ENCODE data around the gene PVALB.

PVALB gene

DNA sequence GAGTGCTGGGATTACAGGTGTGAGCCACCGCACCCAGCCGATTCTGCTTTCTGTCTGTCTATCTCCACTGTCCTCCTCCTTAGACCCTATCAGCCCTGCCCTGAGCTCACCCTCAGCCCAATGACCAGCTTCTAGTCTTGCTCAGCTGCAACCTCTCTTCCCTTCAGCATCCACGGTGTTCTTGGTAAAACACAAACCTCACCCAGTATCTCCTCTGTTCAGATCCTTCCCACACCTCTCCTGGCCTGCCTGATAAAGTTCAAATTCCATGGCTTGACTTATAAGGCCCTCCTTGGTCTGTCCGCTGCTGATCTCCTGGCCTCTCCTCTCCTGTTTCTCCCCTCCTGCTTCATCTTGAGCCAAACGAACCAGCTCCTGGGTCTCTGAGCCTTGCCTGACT, 29.4 kb upstream of the PVALB start:
- no peak for DNase-seq

GRCh38 chr22:36840106-36840505, 23.3 kb upstream of the PVALB start:
- DNase-seq = no peak

DNA sequence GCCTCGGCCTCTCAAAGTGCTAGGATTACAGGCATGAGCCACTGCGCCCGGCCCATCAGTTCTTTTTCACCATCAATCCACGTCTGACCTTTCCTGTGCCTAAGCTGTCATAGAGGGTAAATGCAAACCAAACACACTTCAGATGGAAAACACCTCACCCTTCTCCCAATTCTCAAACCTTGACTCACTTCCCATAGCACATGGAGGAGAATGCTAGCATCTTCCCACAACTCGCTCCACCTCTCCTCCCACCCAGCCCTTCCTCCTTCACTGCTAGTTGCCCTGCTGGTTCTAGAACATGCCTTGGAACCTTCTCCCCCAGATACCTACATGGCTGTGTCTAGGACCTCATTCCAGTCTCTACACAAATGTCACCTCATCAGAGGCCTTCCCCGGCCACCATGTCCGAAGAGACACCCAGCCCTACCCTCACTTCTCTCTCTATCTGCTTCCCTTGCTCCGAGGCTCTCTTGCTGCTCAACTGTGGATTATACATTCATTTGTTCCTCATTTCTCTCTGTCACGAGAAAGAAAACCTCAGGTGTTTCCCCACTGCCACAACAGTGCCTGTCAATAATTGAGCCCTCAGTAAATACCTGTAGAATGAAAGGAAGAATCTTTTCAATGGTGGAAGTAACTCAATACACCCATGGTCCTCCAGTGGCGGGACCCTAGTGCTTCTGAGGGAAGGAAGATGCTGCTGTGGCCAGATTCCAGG, 22.7 kb upstream of the PVALB start:
- no peak for DNase-seq

- DNase-seq = no peak
Observed at GRCh38 chr22:36838119-36839030, 21.5 kb upstream of the PVALB start.

- DNase-seq = no peak
Observed at GRCh38 chr22:36835903-36836302, 19.1 kb upstream of the PVALB start.

DNA sequence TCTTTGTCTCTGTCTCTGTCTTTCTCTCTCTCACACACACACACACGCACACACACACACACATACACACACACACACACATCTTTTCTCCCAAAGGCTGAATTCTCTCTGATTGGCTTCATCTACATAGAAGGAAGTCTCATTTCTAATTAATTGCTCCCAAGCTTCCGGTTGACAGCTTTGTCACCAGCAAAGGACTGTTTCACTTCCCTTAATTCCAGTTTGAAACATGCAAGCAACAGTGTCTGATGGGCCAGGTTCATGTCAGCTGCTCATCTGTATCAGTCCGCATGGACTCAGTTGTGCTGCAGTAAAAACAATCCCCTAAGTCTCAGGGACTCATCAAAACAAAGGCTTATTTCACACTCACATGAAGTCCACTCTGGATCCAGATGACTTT, 16.2 kb upstream of the PVALB start:
- DNase-seq = no peak

DNA sequence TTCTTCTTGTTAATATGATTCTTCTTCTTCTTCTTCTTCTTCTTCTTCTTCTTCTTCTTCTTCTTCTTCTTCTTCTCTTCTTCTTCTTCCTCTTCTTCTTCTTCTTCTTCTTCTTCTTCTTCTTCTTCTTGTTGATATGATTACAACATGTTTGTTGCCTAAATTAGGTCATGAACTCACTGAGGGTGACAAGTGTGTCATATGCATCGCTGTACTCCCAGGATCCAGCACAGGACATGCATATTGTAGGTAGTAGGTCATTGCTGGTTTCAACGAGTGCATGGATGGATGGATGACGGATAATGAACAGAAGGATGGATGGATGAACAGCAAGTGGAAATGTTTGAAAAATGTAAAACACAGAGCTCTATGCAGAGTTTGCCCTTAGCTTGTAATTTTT, 14.9 kb upstream of the PVALB start:
- no peak for DNase-seq

DNA sequence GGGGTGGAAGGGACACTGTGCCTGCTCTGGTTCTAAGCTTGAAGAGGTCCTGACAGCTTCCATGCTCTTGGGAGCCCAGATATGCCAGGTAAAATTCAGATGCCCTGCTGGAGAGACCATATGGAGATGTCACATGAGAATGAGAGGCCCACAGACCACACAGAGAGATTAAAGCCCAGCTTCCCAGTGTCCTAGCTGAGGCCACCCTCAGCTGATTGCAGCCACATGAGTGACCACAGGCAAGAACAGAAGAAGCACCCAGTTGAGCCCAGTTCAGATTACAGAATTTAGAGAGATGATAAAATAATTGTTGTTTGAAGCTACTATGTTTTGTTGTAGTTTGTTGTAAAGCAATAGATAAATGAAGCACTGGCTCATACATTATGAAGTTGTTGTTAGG, 14.4 kb upstream of the PVALB start:
- DNase-seq = no peak

DNA sequence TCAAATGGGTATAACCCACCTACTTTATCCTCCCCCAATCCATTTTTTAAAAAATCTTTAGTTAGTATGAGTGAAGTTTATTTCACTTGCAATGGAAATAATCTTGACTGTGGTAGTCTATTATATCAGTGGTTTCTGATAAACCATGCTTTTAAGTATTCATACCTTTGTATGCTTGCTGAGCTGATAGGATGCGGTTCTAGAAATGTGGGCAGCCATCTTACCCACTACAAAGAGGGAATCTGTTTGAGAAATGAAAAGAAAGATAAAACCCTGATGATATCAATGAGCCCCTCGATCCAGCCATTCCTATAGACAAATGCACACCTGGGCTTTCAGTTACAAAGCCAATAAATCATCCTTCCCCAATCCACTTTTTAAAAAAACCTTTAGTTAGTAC, 13.8 kb upstream of the PVALB start:
- DNase-seq = no peak

DNA sequence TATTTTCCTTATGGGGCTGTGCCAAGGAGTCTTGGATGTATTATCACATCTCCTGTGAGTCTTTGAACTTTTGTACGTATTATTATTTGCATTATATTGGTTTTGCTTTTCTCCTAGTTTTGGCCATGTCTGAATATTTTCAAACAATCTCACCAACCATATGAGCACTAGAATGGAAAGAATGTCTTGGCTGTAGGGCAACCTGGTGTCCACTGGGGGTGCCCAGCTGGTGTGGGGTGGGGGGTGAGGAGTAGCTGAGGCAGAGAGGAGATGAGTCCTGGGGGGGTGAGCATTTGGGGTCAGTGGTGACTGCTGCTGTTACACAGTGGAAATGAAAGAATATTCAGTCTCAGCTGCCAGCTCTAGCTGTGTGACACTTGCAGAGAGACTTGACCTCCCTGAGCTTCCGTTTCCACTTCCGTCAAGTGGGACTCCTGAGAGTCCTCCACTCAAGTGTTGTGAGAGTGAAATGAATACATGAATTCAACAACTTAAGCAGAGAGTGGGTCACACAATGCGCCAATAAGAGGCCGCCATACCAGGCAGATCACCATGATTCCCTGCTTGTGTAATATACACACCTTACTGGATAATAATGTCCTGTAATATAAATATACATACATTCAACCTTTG, 12.7 kb upstream of the PVALB start:
- no peak for DNase-seq

- no peak for DNase-seq
Observed at GRCh38 chr22:36828815-36829214, 12.0 kb upstream of the PVALB start.

DNA sequence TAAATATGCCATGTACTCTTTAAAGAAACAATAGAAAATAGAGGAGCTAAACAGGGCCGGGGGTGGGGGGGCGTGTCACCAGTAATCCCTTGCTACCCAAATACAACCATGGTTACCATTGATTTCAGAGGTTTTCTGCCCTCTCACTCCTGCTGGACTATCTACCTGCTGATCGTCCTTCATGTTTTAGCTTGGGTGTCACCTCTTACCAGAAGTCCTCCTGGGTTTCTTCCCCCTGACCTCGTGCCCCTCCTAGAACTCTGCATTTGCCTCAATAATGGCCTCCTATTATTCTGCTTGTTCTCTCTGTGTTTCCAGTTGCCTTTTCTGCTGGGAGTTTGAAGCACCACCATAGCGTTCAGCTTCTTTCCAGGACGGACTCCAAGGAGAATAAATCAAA, 9.4 kb upstream of the PVALB start:
- DNase-seq = no peak

DNA sequence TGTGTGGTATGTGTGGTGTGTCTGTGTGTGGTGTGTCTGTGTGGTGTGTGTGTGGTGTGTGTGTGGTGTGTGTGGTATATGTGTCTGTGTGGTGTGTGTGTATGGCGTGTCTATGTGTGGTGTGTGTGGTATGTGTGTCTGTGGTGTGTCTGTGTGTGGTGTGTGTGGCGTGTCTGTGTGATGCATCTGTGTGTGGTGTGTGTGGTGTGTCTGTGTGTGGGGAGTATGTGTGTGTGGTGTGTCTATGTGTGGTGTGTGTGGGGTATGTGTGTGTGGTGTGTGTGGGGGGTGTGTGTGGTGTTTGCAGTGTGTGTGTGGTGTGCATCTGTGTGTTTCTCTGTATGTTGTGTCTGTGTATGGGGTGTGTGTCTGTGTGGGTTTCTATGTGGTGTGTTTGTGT, 7.8 kb upstream of the PVALB start:
- DNase-seq = no peak

- no peak for DNase-seq
Observed at GRCh38 chr22:36823186-36823839, 6.5 kb upstream of the PVALB start.

DNA sequence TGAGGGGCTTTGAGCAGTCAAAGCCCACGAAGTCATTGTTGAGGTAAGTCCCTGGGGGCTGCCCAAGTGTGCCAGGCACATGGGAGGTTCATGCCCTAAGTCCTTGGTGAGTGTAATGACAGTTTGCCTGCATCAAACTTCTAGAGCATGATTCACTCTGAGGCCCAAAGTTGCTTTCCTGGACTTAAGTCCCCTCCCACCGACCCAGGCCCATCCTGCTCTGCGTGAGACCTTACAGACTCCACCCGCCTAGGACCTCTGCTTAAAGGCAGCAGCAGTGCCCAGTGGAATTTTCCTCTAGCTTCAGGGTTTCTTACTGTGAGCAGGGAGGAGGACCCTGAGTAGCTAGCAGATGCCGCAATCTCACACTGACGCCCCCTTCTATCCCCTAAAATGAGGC, 5.7 kb upstream of the PVALB start:
- DNase-seq = no peak

GRCh38 chr22:36819112-36819511, 2.3 kb upstream of the PVALB start:
- no peak for DNase-seq

DNA sequence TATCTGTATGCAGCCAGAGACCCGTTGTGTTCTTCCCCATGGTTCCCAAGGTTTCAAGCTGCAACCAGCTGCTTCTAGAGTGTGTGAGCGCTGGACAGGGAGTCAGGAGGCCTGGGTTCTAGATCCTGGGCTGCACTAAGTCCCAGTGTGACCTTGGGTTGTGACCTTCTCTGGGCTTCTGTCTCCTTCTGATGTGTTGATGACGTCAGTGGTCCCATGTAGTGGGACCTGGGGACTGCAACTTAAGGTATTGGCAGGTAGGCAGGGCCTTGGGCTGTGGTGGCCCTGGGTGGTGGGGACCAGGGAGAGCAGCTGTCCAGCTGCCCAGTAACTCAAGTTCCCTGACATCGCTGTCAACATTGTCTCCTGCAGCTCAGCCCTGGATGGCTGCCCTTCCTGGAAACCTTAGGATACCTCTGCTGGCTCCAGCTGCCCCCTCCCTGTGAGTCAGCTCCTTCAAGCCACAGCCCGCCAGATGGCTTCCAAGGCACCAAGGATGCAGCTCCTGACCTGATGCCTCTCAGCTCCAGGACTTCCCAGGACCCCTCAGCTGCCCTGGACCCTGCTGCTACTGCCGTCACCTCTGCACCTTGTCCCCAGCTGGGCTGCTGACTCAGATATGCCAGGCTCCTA, 1.3 kb upstream of the PVALB start:
- DNase-seq = no peak

- DNase-seq = no peak
Observed at GRCh38 chr22:36817525-36817848, 652 bp upstream of the PVALB start.

DNA sequence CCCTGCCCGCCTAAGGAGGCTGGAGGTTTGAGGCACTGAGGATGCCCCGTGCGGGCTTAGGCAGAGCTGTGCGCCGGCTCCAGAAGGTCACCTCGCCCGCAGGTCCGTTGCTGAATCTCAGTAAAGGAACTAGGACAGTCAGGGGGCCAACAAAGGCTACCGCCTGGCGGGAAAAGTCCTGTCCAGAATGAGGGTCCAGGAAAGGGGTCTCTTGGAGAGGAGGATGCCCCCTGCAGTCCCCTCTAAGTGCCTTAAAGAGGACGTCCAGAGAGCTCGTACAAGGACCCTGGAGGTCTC, 548 bp downstream of the PVALB start:
- DNase-seq = no peak

DNA sequence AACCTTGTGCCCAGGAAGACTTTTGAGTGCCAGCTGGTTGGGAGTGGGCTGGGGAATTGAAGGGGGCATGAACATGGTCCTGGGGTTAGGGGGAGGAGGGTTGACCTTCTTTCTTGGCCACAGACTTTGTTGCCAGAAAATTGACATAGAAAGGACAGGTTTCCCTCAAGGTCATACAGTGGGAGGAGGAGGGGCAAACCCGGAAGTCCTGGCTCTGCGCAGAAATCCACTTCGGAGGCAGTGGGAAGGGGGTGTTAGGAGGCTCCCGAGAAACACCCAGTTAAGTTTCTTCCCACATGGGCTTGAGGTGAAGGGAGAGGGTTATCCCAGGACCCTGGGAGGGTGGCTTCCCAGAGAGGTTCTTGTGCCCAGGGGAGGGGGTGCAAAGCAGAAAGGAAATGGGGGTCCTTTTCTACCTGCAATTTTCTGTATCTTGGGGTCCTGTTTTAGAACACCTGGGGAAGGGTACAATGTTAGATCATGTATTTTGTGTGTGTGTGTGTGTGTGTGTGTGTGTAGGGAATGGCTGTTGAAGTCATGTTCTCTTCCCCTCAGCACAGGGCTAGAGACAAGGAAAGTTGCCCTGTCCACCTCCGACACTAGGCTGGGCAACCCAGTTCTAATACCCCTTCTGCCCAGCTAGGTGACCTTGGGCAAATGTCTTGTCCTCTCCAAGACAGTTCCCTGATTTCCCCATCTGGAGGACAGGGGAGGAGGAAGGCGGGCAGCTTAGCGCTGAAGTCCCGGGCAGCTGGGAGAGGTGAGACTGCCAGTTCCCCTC, 1.1 kb downstream of the PVALB start:
- DNase-seq = no peak

DNA sequence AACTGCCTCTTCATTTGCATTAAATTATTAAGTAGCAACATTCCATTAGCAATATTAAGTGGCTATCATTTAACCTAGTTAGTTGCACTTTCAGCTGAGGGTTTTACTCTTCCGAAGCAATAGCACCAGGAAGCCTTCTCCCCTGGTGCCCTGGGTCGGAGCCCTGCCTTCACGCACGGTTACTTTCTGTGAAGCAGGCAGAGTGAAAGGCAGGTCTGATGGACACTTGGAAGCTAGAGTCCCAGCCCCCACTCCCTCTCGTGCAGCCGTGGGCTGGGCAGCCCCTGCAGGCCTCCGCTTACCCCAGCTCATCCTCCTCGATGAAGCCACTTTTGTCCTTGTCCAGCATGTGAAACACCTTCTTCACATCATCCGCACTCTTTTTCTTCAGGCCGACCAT, 2.0 kb downstream of the PVALB start:
- no peak for DNase-seq

GRCh38 chr22:36811094-36811800, 5.6 kb downstream of the PVALB start:
- DNase-seq = no peak
